A673 (cell line): ENCODE results near the gene CTPS2.

Experiments used
- EZH2 ChIP-seq: fragments of 200-600 bp; sonication (generic); IDR thresholded peaks from 2 replicates; pipeline ENCODE4 v1.6.1; 2017; ENCODE audit warnings: borderline replicate concordance, low read depth, mild to moderate bottlenecking, mixed read lengths, antibody characterized with exemption, low read length; ENCODE audit not compliant: poor library complexity, severe bottlenecking
- TF ChIP-seq, protein P1 (sequence below): fragments of 300-800, 200-600 bp; sonication (generic); conservative IDR thresholded peaks from 2 replicates; pipeline ENCODE4 v1.5.1; 2017; ENCODE audit warnings: low read depth, mild to moderate bottlenecking, antibody characterized with exemption, low read length, moderate library complexity, mixed read lengths

DNA sequence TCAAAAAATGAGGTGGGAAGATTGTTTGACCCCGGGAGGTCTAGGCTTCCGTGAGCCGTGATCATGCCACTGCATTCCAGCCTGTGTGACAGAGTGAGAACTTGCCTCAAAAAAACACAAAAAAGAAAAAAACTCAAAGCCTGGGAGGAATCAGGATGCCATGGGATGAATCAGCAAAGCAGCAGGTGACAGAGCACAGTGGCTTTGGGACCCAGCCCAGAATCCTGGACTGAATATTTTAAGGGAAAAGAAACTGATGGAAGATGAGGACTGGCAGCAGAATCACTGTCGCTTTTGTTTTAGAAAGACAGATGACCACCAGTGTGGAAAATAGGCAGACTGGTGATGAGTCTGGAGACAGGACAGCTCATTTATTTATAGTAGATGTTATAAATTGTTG lies 45.9 kb downstream of the CTPS2 start:
- TF ChIP-seq, protein P1, sequence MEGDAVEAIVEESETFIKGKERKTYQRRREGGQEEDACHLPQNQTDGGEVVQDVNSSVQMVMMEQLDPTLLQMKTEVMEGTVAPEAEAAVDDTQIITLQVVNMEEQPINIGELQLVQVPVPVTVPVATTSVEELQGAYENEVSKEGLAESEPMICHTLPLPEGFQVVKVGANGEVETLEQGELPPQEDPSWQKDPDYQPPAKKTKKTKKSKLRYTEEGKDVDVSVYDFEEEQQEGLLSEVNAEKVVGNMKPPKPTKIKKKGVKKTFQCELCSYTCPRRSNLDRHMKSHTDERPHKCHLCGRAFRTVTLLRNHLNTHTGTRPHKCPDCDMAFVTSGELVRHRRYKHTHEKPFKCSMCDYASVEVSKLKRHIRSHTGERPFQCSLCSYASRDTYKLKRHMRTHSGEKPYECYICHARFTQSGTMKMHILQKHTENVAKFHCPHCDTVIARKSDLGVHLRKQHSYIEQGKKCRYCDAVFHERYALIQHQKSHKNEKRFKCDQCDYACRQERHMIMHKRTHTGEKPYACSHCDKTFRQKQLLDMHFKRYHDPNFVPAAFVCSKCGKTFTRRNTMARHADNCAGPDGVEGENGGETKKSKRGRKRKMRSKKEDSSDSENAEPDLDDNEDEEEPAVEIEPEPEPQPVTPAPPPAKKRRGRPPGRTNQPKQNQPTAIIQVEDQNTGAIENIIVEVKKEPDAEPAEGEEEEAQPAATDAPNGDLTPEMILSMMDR = no peak
- no peak for TF ChIP-seq EZH2
